Endothelial cell (in vitro differentiated cells): ENCODE data around the gene SUV39H2. TPM values are rescaled to one million over a fixed set of nuclear protein-coding genes. Genes with fewer than 3 reads are reported as not detected.

Source experiments
- total RNA-seq: library from RNA; stranded (reverse); fragmentation: NEBNext Ultra II Directional; extraction: Animal tissue kit (Norgen Biotek cat#: 25700); gene quantifications from one replicate; pipeline ENCODE4 v1.2.1, GENCODE V29; 2021; ENCODE audit not compliant: unreplicated experiment

SUV39H2 gene
- total RNA-seq, 1 donor from 2014 or later = 15.6 TPM

Other genes with a start within 250 kb of the SUV39H2 start
- 462 TPM for gene FAM107B, start 104.0 kb upstream of the SUV39H2 start, total RNA-seq
- gene CDNF, start 40.8 kb upstream of the SUV39H2 start, total RNA-seq = 1.9 TPM
- gene HSPA14, start 40.6 kb upstream of the SUV39H2 start, total RNA-seq = 14.2 TPM
- 17.9 TPM for gene MSANTD7, start 40.6 kb upstream of the SUV39H2 start, total RNA-seq
- gene DCLRE1C, start 75.2 kb downstream of the SUV39H2 start, total RNA-seq = 5.5 TPM
- 0.80 TPM for gene MEIG1, start 80.5 kb downstream of the SUV39H2 start, total RNA-seq
- 0.54 TPM for gene OLAH, start 165.1 kb downstream of the SUV39H2 start, total RNA-seq
- 0.33 TPM for gene ACBD7, start 209.9 kb downstream of the SUV39H2 start, total RNA-seq
- gene RPP38, start 218.5 kb downstream of the SUV39H2 start, total RNA-seq = 13.0 TPM